Mammary epithelial cell (primary cell): ENCODE results near the gene AASS.

Experiments used
- CTCF ChIP-seq, 2 donors: IDR thresholded peaks in 1 of 2; conservative IDR thresholded peaks in 1 of 2; 2 replicates each; pipeline ENCODE4 v1.5.1; 2011 to 2012; ENCODE audit warnings: inconsistent platforms in 2 of 2, low read length in 2 of 2, mild to moderate bottlenecking in 2 of 2, control low read depth in 1 of 2, low read depth in 1 of 2; ENCODE audit not compliant: insufficient read depth in 1 of 2; ENCODE audit errors: extremely low read depth in 1 of 2
- EZH2 ChIP-seq: IDR thresholded peaks from 2 replicates; pipeline ENCODE4 v1.6.1; 2012; ENCODE audit warnings: low read length, inconsistent platforms, borderline replicate concordance

- TF ChIP-seq CTCF (conservative IDR thresholded peaks at IDR 0.05 in 1 of 2, IDR thresholded peaks at IDR 0.05 in 1 of 2; ENCODE audit: extremely low read depth in 1 of 2, insufficient read depth in 1 of 2, low read depth in 1 of 2, low read length in 2 of 2) (no peak), EZH2 (no peak)
Observed at GRCh38 chr7:122132341-122132740, 11.7 kb downstream of the AASS start.
